ENCODE data around the gene UBXN1. TPM values are rescaled to one million over a fixed set of nuclear protein-coding genes. Genes with fewer than 3 reads are reported as not detected.

The UBXN1 gene
- total RNA-seq, 1 experiment from 2014 or later, result 118 TPM

DNA sequence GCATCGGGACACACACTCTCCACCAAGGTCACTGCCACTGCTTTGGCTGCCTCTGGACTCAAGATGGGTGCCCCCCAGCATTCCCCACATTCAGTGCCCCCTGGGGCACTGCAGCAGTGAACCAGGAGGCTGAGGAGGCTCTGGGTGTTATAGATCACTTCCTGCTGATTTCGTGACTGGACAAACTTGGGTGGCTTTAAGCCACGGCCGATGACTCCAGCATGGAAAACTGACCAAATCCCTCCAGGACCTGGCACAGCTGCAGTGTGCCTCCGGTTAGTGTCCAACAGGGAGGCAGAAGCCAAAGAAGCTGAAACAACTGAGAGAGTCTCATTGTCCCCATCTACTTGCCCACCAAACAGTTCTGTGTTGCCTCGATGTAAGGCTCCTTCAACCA, 31.3 kb downstream of the UBXN1 start:
- Histone ChIP-seq H2BK120ac (ENCODE audit: low read depth, low read length, poor library complexity, severe bottlenecking) (no peak overlapping the region), H2BK20ac (ENCODE audit: low read depth, low read length, poor library complexity, severe bottlenecking) (no peak overlapping the region), H3K9me3 (ENCODE audit: control insufficient read depth, low read depth, low read length) (no peaks in the 10 kb centered on the region), H3K79me1 (ENCODE audit: insufficient read depth, low read depth, low read length, poor library complexity, severe bottlenecking) (no peaks in the 10 kb centered on the region), H3K4ac (ENCODE audit: low read depth, low read length) (no peak overlapping the region), H3K56ac (ENCODE audit: insufficient read length, low read depth, low read length) (no peak overlapping the region), H3K9ac (ENCODE audit: extremely low read depth, insufficient read length, low read length) (no peak overlapping the region), H3K23ac (ENCODE audit: insufficient read length, low read depth, low read length) (no peak overlapping the region), H3K4me1 (ENCODE audit: insufficient read depth, low read length) (peaks cover 3% of the 10 kb centered on the region; the same call in 1 of the 2 replicates), H2BK5ac (ENCODE audit: insufficient read length, low read length) (no peak overlapping the region), H3K14ac (ENCODE audit: insufficient read depth, low read length) (no peak overlapping the region), H4K91ac (ENCODE audit: insufficient read length, low read depth, low read length) (no peak overlapping the region), H4K20me1 (ENCODE audit: control insufficient read depth, insufficient read depth, insufficient read length) (no peaks in the 10 kb centered on the region), H3K79me2 (ENCODE audit: insufficient read depth, low read length) (peaks cover 13% of the 10 kb centered on the region; the same call in 1 of the 2 replicates), H2AFZ (ENCODE audit: low read length) (no peak overlapping the region), H3K27me3 (ENCODE audit: insufficient read depth, low read length) (no peaks in the 10 kb centered on the region), H2BK12ac (ENCODE audit: insufficient read length, low read depth, low read length) (no peak overlapping the region), H3T11ph (ENCODE audit: low read length) (no peak overlapping the region), H3K4me2 (ENCODE audit: insufficient read depth, insufficient read length, low read length) (no peak overlapping the region), H4K8ac (replicated peaks; ENCODE audit: insufficient read length, low read depth, low read length) (no peak overlapping the region), H2BK15ac (ENCODE audit: low read depth, low read length) (no peak overlapping the region), H4K5ac (ENCODE audit: insufficient read length, low read depth, low read length) (no peak overlapping the region), H3K18ac (ENCODE audit: insufficient read length, low read depth, low read length) (no peak overlapping the region), H3K27ac (ENCODE audit: insufficient read length, low read depth, low read length) (no peak overlapping the region), H2AK5ac (ENCODE audit: insufficient read length, low read length) (no peak overlapping the region), H3K23me2 (ENCODE audit: insufficient read length, low read depth, low read length, poor library complexity, severe bottlenecking) (peaks cover 9% of the 10 kb centered on the region)
- TF ChIP-seq CTCF (conservative IDR thresholded peaks at IDR 0.05), result no peak
- no peak overlapping the region for H3K27ac Mint-ChIP-seq
- H3K36me3 Mint-ChIP-seq (ENCODE audit: insufficient read depth in 1 of 3, low read depth in 3 of 3), result peaks cover 14 to 44% (median 27%) of the 10 kb centered on the region in 3 experiments
- no CpG with 5 or more reads among the region's 6 CpGs for WGBS (ENCODE audit: extremely low coverage, insufficient read length, low lambda C conversion rate)
- DNase-seq, result no peak
- no peaks in the 10 kb centered on the region for H3K27me3 Mint-ChIP-seq (ENCODE audit: low read depth)
- no peaks in the 10 kb centered on the region for H3K9me3 Mint-ChIP-seq
- peak overlapping the region in 1 of 2 experiments; percentile 55; a peak in 3 of 5 replicates for H3K4me3 Mint-ChIP-seq
- H3K4me1 Mint-ChIP-seq, result peaks cover 11 to 13% of the 10 kb centered on the region in 2 experiments
